HepG2 (cell line): ENCODE results near the gene ANXA6. TPM values are rescaled to one million over a fixed set of nuclear protein-coding genes. Genes with fewer than 3 reads are reported as not detected.

Experiments used
- BCL6 ChIP-seq: IDR thresholded peaks from 2 replicates; pipeline ENCODE4 v1.6.1; 2016; ENCODE audit warnings: missing genetic modification reagents, missing compliant biosample characterization
- MIER3 ChIP-seq: IDR thresholded peaks from 2 replicates; pipeline ENCODE4 v1.6.1; 2016; ENCODE audit warnings: missing compliant biosample characterization, borderline replicate concordance
- MTA1 ChIP-seq: sonication (generic); formaldehyde crosslinking; IDR thresholded peaks from 2 replicates; pipeline ENCODE4 v1.4.0; 2020; ENCODE audit warnings: missing genetic modification reagents, mild to moderate bottlenecking, borderline replicate concordance
- POLR2A ChIP-seq, 2 experiments: IDR thresholded peaks; 2 replicates each; pipeline ENCODE4 v1.6.1; 2011; ENCODE audit warnings: low read depth in 2 of 2, low read length in 2 of 2, mild to moderate bottlenecking in 1 of 2, moderate library complexity in 1 of 2; ENCODE audit not compliant: insufficient read depth in 1 of 2
- SALL1 ChIP-seq: sonication (generic); formaldehyde crosslinking; IDR thresholded peaks from 2 replicates; pipeline ENCODE4 v1.8.0; 2022; ENCODE audit warnings: mild to moderate bottlenecking, missing genetic modification reagents
- SOX6 ChIP-seq, 2 experiments: fragments of 450-650 bp in 1 of 2; sonication (generic) in 1 of 2; formaldehyde crosslinking in 1 of 2; IDR thresholded peaks; 2 replicates each; pipeline versions ENCODE4 v1.4.0 to v1.6.1; 2017 to 2020; ENCODE audit warnings: antibody characterized with exemption in 1 of 2, mild to moderate bottlenecking in 1 of 2, missing genetic modification reagents in 1 of 2
- ZNF33B ChIP-seq: sonication (generic); formaldehyde crosslinking; IDR thresholded peaks from 2 replicates; pipeline ENCODE4 v1.5.1; 2020; ENCODE audit warnings: mild to moderate bottlenecking, missing genetic modification reagents
- ZNF878 ChIP-seq: sonication (generic); formaldehyde crosslinking; IDR thresholded peaks from 2 replicates; pipeline ENCODE4 v1.8.1; 2023; ENCODE audit warnings: mild to moderate bottlenecking, missing genetic modification reagents, moderate library complexity
- polyA plus RNA-seq, 8 experiments: library from polyadenylated mRNA; depleted of rRNA in 3 of 8; stranded (reverse) in 7 of 8; unstranded in 1 of 8; fragments of >200 nt; fragmentation: Illumina TruSeq in 4 of 8; extraction: Trizol in 4 of 8; gene quantifications; 2 replicates each; pipeline versions ENCODE4 v1.2.1 to v1.2.3, GENCODE V29; 2011 to 2016; ENCODE audit warnings: low read depth in 4 of 8, missing spikeins in 1 of 8, mixed read lengths in 1 of 8; ENCODE audit not compliant: insufficient read depth in 1 of 8
- total RNA-seq, 5 experiments: library from RNA; depleted of rRNA; stranded (reverse); fragments of >200 nt; fragmentation: Illumina TruSeq; extraction: Trizol; gene quantifications; 2 replicates each; pipeline ENCODE4 v1.2.3, GENCODE V29; 2016; ENCODE audit warnings: low read depth in 1 of 5
- TF ChIP-seq, protein P1 (sequence below): sonication (generic); formaldehyde crosslinking; conservative IDR thresholded peaks from 2 replicates; pipeline ENCODE4 v1.4.0; 2020; ENCODE audit warnings: mild to moderate bottlenecking, missing genetic modification reagents, moderate library complexity
- TF ChIP-seq, protein P2 (sequence below): IDR thresholded peaks from 2 replicates; pipeline ENCODE4 v1.6.1; 2016; ENCODE audit warnings: missing compliant biosample characterization, missing genetic modification reagents, borderline replicate concordance
- TF ChIP-seq, protein P3 (sequence below), 2 experiments: IDR thresholded peaks; 2 replicates each; pipeline ENCODE4 v1.6.1; 2011 to 2012; ENCODE audit warnings: low read length in 2 of 2, borderline replicate concordance in 1 of 2, low read depth in 1 of 2, mild to moderate bottlenecking in 1 of 2, moderate library complexity in 1 of 2
- TF ChIP-seq, protein P4 (sequence below): sonication (generic); formaldehyde crosslinking; IDR thresholded peaks from 2 replicates; pipeline ENCODE4 v1.4.0; 2020; ENCODE audit warnings: mild to moderate bottlenecking, low read depth, missing genetic modification reagents
- TF ChIP-seq, protein P5 (sequence below): sonication (generic); formaldehyde crosslinking; IDR thresholded peaks from 2 replicates; pipeline ENCODE4 v1.8.1; 2022; ENCODE audit warnings: low read depth, mild to moderate bottlenecking, missing genetic modification reagents

Gene ANXA6
- total and polyA plus RNA-seq, 2 of the 13 experiments (the other 11 are each of a cell fraction or from before 2014, with no cell fraction given), result 103 to 125 TPM

DNA sequence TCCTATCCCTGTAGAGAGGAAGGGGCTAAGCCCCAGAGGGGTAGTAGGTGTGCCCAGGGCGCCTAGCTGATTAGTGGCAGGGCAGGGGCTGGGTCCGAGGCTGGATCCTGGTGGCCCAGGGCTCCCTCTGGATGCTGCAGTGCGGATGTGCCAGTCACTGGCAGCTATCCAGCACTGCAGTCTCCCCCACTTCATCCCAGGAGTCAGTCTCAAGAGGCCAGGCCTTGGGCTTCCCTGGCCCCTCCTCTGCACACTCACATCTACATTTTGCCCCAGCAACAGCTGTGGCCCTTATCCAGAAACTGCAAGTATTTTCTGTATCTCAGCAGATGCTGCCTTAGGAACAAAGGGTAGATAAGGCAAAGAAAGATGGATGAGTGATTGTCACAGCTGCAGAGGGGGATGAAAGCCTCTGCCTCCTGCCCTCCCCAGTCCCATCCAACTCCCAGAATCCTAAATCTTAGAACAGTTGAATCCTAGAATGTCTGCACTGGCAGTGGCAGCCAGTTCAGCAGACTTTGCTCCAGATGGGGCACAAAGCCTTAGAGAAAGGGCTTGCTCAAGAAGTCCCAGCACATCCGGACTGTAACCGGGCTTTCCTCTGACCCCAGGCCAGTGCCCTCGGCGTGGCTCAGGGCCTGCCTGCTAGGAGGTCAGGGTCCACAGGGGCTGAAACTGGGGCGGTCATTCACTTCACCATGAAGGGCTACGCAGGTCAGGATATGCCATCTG, 1.6 kb downstream of the ANXA6 start (continued):
- TF ChIP-seq, protein P1, sequence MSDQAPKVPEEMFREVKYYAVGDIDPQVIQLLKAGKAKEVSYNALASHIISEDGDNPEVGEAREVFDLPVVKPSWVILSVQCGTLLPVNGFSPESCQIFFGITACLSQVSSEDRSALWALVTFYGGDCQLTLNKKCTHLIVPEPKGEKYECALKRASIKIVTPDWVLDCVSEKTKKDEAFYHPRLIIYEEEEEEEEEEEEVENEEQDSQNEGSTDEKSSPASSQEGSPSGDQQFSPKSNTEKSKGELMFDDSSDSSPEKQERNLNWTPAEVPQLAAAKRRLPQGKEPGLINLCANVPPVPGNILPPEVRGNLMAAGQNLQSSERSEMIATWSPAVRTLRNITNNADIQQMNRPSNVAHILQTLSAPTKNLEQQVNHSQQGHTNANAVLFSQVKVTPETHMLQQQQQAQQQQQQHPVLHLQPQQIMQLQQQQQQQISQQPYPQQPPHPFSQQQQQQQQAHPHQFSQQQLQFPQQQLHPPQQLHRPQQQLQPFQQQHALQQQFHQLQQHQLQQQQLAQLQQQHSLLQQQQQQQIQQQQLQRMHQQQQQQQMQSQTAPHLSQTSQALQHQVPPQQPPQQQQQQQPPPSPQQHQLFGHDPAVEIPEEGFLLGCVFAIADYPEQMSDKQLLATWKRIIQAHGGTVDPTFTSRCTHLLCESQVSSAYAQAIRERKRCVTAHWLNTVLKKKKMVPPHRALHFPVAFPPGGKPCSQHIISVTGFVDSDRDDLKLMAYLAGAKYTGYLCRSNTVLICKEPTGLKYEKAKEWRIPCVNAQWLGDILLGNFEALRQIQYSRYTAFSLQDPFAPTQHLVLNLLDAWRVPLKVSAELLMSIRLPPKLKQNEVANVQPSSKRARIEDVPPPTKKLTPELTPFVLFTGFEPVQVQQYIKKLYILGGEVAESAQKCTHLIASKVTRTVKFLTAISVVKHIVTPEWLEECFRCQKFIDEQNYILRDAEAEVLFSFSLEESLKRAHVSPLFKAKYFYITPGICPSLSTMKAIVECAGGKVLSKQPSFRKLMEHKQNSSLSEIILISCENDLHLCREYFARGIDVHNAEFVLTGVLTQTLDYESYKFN (CRISPR knock-in tag), result peak; percentile 82
- TF ChIP-seq MTA1 (peak; percentile 64; the same call in 1 of the 2 replicates), MIER3 (CRISPR knock-in tag) (peak; percentile 31; the same call in 1 of the 2 replicates), ZNF33B (CRISPR knock-in tag) (no peak), POLR2A (IDR thresholded peaks at IDR 0.05; ENCODE audit: insufficient read depth in 1 of 2, low read depth in 2 of 2, low read length in 2 of 2) (peak in 1 of 2 experiments; percentile 54; a peak in 3 of 4 replicates), BCL6 (CRISPR knock-in tag) (peak; percentile 42; the same call in 1 of the 2 replicates), SALL1 (CRISPR knock-in tag) (peak; percentile 71), SOX6 (IDR thresholded peaks at IDR 0.05) (no peak), SOX6 (CRISPR knock-in tag; IDR thresholded peaks at IDR 0.05) (peak; percentile 44), ZNF878 (CRISPR knock-in tag) (no peak)
- TF ChIP-seq, protein P2, sequence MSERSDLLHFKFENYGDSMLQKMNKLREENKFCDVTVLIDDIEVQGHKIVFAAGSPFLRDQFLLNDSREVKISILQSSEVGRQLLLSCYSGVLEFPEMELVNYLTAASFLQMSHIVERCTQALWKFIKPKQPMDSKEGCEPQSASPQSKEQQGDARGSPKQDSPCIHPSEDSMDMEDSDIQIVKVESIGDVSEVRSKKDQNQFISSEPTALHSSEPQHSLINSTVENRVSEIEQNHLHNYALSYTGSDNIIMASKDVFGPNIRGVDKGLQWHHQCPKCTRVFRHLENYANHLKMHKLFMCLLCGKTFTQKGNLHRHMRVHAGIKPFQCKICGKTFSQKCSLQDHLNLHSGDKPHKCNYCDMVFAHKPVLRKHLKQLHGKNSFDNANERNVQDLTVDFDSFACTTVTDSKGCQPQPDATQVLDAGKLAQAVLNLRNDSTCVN (CRISPR knock-in tag), result 0 out of 2 replicates have a peak, but pooled peaks have one; percentile 47
- TF ChIP-seq, protein P3, sequence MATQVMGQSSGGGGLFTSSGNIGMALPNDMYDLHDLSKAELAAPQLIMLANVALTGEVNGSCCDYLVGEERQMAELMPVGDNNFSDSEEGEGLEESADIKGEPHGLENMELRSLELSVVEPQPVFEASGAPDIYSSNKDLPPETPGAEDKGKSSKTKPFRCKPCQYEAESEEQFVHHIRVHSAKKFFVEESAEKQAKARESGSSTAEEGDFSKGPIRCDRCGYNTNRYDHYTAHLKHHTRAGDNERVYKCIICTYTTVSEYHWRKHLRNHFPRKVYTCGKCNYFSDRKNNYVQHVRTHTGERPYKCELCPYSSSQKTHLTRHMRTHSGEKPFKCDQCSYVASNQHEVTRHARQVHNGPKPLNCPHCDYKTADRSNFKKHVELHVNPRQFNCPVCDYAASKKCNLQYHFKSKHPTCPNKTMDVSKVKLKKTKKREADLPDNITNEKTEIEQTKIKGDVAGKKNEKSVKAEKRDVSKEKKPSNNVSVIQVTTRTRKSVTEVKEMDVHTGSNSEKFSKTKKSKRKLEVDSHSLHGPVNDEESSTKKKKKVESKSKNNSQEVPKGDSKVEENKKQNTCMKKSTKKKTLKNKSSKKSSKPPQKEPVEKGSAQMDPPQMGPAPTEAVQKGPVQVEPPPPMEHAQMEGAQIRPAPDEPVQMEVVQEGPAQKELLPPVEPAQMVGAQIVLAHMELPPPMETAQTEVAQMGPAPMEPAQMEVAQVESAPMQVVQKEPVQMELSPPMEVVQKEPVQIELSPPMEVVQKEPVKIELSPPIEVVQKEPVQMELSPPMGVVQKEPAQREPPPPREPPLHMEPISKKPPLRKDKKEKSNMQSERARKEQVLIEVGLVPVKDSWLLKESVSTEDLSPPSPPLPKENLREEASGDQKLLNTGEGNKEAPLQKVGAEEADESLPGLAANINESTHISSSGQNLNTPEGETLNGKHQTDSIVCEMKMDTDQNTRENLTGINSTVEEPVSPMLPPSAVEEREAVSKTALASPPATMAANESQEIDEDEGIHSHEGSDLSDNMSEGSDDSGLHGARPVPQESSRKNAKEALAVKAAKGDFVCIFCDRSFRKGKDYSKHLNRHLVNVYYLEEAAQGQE (IDR thresholded peaks at IDR 0.05; ENCODE audit: borderline replicate concordance in 1 of 2, low read depth in 1 of 2, low read length in 2 of 2), result 0 out of 4 replicates have a peak, but pooled peaks of 1 of the 2 experiments have one; percentile 29
- TF ChIP-seq, protein P4, sequence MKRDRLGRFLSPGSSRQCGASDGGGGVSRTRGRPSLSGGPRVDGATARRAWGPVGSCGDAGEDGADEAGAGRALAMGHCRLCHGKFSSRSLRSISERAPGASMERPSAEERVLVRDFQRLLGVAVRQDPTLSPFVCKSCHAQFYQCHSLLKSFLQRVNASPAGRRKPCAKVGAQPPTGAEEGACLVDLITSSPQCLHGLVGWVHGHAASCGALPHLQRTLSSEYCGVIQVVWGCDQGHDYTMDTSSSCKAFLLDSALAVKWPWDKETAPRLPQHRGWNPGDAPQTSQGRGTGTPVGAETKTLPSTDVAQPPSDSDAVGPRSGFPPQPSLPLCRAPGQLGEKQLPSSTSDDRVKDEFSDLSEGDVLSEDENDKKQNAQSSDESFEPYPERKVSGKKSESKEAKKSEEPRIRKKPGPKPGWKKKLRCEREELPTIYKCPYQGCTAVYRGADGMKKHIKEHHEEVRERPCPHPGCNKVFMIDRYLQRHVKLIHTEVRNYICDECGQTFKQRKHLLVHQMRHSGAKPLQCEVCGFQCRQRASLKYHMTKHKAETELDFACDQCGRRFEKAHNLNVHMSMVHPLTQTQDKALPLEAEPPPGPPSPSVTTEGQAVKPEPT (CRISPR knock-in tag), result no peak
- TF ChIP-seq, protein P5, sequence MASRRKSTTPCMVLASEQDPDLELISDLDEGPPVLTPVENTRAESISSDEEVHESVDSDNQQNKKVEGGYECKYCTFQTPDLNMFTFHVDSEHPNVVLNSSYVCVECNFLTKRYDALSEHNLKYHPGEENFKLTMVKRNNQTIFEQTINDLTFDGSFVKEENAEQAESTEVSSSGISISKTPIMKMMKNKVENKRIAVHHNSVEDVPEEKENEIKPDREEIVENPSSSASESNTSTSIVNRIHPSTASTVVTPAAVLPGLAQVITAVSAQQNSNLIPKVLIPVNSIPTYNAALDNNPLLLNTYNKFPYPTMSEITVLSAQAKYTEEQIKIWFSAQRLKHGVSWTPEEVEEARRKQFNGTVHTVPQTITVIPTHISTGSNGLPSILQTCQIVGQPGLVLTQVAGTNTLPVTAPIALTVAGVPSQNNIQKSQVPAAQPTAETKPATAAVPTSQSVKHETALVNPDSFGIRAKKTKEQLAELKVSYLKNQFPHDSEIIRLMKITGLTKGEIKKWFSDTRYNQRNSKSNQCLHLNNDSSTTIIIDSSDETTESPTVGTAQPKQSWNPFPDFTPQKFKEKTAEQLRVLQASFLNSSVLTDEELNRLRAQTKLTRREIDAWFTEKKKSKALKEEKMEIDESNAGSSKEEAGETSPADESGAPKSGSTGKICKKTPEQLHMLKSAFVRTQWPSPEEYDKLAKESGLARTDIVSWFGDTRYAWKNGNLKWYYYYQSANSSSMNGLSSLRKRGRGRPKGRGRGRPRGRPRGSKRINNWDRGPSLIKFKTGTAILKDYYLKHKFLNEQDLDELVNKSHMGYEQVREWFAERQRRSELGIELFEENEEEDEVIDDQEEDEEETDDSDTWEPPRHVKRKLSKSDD, result no peak
